Thymus (tissue), 14 donors: ENCODE measurements around the gene TBL1Y. TPM values are rescaled to one million over a fixed set of nuclear protein-coding genes. Genes with fewer than 3 reads are reported as not detected.
"Not testable (repeated sequence)": the region's sequence is repeated elsewhere in the genome, so short reads cannot be mapped to it uniquely, and the experiment has no call there.

ENCODE experiments used
- DNase-seq, 9 donors: peaks; one replicate each; pipeline ENCODE4 v3.0.0-alpha.2; 2013; ENCODE audit warnings: low spot score in 9 of 9, low read depth in 6 of 9, missing footprints in 1 of 9
- H3K27ac ChIP-seq, 2 donors: one replicate each; pipeline ENCODE4 v1.5.1; 2013; ENCODE audit warnings: control low read depth in 1 of 2, low read depth in 1 of 2, low read length in 1 of 2, mild to moderate bottlenecking in 1 of 2, moderate library complexity in 1 of 2
- H3K27me3 ChIP-seq, 2 donors: one replicate each; pipeline ENCODE4 v1.5.1; 2013; ENCODE audit warnings: low read length in 1 of 2; ENCODE audit not compliant: control insufficient read depth in 2 of 2, insufficient read depth in 1 of 2
- H3K36me3 ChIP-seq, 2 donors: one replicate each; pipeline ENCODE4 v1.5.1; 2013; ENCODE audit warnings: low read length in 1 of 2, mild to moderate bottlenecking in 1 of 2, moderate library complexity in 1 of 2; ENCODE audit not compliant: control insufficient read depth in 2 of 2, insufficient read depth in 2 of 2
- H3K4me1 ChIP-seq, 2 donors: one replicate each; pipeline ENCODE4 v1.5.1; 2013; ENCODE audit warnings: low read length in 2 of 2; ENCODE audit not compliant: control insufficient read depth in 2 of 2, insufficient read depth in 2 of 2
- H3K4me3 ChIP-seq, 2 donors: one replicate each; pipeline ENCODE4 v1.5.1; 2013; ENCODE audit warnings: low read length in 2 of 2, control low read depth in 1 of 2, mild to moderate bottlenecking in 1 of 2
- H3K9me3 ChIP-seq, 2 donors: one replicate each; pipeline ENCODE4 v1.5.1; 2013; ENCODE audit warnings: low read length in 1 of 2, mild to moderate bottlenecking in 1 of 2; ENCODE audit not compliant: control insufficient read depth in 2 of 2, insufficient read depth in 1 of 2
- WGBS: extraction: QIAGEN DNeasy Blood & Tissue Kit; methylation state at CpG from one replicate; pipeline ENCODE4 v1.1.7; 2013; 5-methylcytosine and 5-hydroxymethylcytosine counted together
- long read RNA-seq, 10 donors: transcript quantifications; one replicate each; lab custom pipeline, GENCODE V29; 2026
- polyA plus RNA-seq: library from polyadenylated mRNA; stranded (reverse); fragments of 200-250 nt; gene quantifications from one replicate; pipeline ENCODE4 v1.2.3, GENCODE V29; 2013
- total RNA-seq: library from RNA; stranded (reverse); fragments of 120-200 nt; gene quantifications from one replicate; pipeline ENCODE4 v1.2.4, GENCODE V29; 2013
- donor health status: healthy.

Gene TBL1Y
- total RNA-seq (not detected), polyA plus RNA-seq (0.11 TPM)
- long read RNA-seq, donor 1: 0 reads
- long read RNA-seq, donor 2: 0 reads
- long read RNA-seq, donor 3: 0 reads
- long read RNA-seq, donor 4: 0 reads
- long read RNA-seq, donor 5: 0 reads
- long read RNA-seq, donor 6: 0 reads
- long read RNA-seq, donor 7: 0 reads
- long read RNA-seq, donor 8: 0 reads
- long read RNA-seq, donor 9: 0 reads
- long read RNA-seq, donor 10: 0 reads

DNA sequence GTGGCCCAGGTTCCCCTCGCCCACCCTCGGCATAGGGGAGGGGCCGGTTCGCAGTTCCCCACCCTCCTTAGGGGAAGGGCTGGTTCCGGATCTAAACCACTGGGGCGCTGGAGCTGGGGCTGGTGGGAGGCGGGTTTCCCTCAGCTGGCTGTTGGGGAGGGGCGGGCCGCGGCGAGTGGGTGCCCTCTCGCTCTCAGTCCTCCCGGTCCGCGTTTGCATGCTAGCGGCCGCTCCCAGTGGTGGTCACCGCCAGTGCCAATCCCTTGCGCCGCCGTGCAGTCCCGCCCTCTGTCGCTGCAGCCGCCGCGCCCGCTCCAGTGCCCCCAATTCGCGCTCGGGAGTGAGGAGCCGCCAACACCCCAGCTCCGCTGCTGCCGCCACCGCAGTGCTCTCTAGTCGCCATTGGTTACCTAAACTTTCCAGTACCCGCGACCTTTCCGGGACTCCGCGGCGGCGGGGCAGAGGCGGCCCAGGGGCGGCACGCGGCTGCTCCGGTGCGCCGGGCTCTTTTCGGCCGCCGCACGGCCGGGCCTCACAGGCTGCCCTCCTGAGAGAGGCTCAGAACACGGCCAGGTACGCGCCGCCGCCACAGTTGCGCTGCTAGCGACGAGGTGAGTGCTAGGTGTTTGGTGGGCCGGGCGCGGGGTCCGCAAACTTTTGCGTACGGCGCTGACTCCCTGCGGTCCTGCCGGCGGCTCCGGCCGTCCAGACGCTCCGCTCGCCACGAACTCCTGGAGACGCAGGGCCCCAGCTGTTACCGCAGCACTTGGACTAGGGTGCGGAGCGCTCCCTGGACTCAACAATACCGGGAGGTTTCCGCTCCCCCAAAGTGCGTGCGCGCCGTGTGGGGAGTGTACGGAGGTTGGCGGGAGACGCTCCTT, at the start of gene TBL1Y:
TSS of gene TBL1Y (plus strand) at position 326 of the 881 bp plus-strand sequence. CDS start 114,388 bp downstream, outside the sequence.
- Histone ChIP-seq H3K36me3 (no peaks in the 10 kb centered on the region), H3K4me3 (no peak within 1 kb of the TSS), H3K27me3 (peaks cover 0 to 10% of the 10 kb centered on the region in 2 donors), H3K9me3 (no peaks in the 10 kb centered on the region), H3K4me1 (no peaks in the 10 kb centered on the region), H3K27ac (no peak within 1 kb of the TSS)
- no peak for DNase-seq
- 1% methylated on average over 91 of the region's 91 CpGs for WGBS

DNA sequence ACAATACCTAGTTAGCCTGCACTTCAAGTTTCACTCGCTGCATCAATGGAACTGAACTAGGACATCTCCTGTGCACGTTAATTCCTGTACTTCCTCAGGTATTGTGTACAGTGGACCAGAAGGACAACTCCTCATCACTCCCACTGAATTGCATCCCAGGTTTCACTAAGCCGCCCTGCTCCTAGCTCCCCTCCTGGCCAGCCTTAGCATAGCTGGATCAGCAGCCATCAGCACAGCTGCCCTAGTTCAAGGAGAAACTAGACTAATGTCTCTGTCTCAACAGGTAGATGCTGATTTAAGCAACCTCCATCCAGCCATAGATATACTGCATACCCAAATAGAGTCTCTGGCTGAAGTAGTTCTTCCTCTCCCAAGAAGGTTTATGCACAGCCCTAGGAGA, 16.0 kb upstream of the TBL1Y start:
- no peak overlapping the region for H3K4me3 ChIP-seq
- H3K27ac ChIP-seq: no peak overlapping the region
- no peaks in the 10 kb centered on the region for H3K9me3 ChIP-seq
- no peak for DNase-seq
- no peaks in the 10 kb centered on the region for H3K4me1 ChIP-seq
- no peaks in the 10 kb centered on the region for H3K27me3 ChIP-seq
- H3K36me3 ChIP-seq: no peaks in the 10 kb centered on the region
- WGBS: 52% methylated on average over 3 of the region's 3 CpGs

DNA sequence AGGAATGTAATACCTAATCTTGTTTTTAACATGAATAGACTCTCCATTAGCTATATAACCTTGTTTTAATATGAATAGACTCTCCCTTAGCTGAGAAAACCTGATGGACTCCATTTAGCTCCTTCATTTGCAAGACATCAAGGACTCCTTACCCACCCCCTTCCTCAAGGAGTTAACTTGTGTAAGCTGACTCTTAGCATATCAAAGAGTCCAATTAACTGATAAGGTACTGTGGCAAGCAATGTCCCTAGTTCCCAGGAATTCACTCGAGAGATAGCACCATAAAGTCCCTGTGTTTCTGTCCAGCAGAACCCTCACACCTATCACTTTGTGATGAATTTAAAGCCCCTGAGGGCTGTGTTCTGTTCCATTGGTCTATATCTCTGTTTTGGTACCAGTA, 15.3 kb upstream of the TBL1Y start:
- H3K4me3 ChIP-seq: no peak overlapping the region
- no peak for DNase-seq
- H3K36me3 ChIP-seq: no peaks in the 10 kb centered on the region
- H3K9me3 ChIP-seq: no peaks in the 10 kb centered on the region
- no peaks in the 10 kb centered on the region for H3K27me3 ChIP-seq
- H3K27ac ChIP-seq: no peak overlapping the region
- no peaks in the 10 kb centered on the region for H3K4me1 ChIP-seq
- WGBS: 19% methylated on average over 1 of the region's 1 CpG

DNA sequence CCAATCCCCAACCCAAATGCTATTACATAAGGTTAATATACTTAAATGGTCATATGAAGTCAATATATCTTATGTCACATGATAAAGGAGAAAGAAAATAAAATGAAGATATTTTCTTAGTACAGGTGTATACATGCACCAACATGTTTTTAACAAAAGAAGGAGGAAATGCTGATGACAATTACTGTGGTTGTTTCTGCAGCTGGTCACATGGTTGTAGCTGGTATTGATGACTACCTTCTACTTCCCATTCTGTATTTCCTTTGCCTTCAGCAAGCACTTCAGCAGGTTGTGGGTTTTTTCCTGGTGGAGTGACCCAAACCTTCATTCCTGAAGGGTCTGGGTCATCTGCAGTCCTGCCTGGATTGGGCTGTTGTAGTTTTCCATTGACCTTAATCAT, 8.4 kb upstream of the TBL1Y start:
- H3K27ac ChIP-seq, DNase-seq, H3K4me3 ChIP-seq, H3K4me1 ChIP-seq, H3K27me3 ChIP-seq, H3K9me3 ChIP-seq, H3K36me3 ChIP-seq: not testable (repeated sequence)

DNA sequence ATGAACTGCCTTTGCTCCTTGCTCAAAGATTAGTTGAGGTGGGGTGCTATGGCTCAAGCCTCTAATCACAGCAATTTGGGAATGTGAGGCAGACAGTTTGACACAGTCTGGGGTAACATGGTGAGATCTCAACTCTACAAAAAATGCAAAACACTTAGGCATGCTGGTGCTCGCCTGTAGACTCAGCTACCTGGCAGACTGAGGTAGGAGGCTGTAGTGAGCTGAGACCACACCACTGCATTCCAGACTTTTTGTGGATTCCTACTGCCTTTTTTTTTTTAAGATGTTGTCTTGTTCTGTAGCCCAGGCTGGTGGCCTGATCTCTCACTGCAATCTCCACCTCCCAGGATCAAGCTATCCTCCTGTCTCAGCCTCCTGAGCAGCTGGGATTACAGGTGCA, 2.9 kb upstream of the TBL1Y start:
- no peak overlapping the region for H3K4me3 ChIP-seq
- H3K36me3 ChIP-seq: no peaks in the 10 kb centered on the region
- peaks cover 0 to 10% of the 10 kb centered on the region in 2 donors for H3K27me3 ChIP-seq
- no peak for DNase-seq
- no peaks in the 10 kb centered on the region for H3K4me1 ChIP-seq
- H3K9me3 ChIP-seq: no peaks in the 10 kb centered on the region
- no peak overlapping the region for H3K27ac ChIP-seq
- 89% methylated on average over 1 of the region's 1 CpG for WGBS

DNA sequence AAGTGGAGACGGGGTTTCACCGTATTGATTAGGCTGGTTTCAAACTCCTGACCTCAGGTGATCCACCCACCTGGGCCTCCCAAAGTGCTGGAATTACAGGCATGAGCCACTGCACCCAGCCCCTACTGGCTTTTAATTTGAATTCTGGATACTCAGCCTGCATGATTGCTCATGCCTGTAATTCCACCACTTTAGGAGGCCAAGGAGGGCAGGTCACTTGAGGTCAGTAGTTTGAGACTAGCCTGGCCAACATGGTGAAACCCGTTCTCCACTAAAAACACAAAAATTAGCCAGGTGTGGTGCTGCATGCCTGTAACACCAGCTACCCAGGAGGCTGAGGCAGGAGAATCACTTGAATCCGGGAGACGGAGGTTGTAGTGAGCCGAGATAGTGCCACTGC, 2.5 kb upstream of the TBL1Y start:
- WGBS: 79% methylated on average over 6 of the region's 6 CpGs
- peaks cover 0 to 10% of the 10 kb centered on the region in 2 donors for H3K27me3 ChIP-seq
- H3K4me3 ChIP-seq, H3K36me3 ChIP-seq, DNase-seq, H3K27ac ChIP-seq, H3K4me1 ChIP-seq, H3K9me3 ChIP-seq: not testable (repeated sequence)

DNA sequence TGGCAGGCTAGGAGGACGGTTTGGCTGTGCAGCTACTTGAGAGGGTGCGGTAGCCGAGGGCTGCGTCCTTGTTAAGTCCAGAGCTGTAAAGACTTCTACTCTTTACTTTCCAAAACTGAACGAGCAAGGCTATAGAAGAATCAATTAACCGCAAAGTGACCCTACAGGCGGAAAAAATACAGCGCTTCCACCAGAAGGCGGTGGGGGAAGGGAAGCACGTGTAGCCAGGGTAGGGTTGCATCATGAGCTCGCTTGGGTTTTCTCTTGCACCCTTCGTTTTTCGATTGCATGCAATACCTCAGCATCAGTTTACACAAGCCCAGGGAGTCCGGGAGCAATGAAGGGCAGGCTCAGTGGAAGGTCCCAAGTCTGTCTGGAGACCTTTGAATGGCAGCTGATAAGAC, 1.4 kb upstream of the TBL1Y start:
- H3K9me3 ChIP-seq: no peaks in the 10 kb centered on the region
- H3K27ac ChIP-seq: no peak overlapping the region
- H3K27me3 ChIP-seq: peaks cover 0 to 10% of the 10 kb centered on the region in 2 donors
- H3K4me1 ChIP-seq: no peaks in the 10 kb centered on the region
- H3K4me3 ChIP-seq: no peak overlapping the region
- no peak for DNase-seq
- H3K36me3 ChIP-seq: no peaks in the 10 kb centered on the region
- 3% methylated on average over 14 of the region's 14 CpGs for WGBS

DNA sequence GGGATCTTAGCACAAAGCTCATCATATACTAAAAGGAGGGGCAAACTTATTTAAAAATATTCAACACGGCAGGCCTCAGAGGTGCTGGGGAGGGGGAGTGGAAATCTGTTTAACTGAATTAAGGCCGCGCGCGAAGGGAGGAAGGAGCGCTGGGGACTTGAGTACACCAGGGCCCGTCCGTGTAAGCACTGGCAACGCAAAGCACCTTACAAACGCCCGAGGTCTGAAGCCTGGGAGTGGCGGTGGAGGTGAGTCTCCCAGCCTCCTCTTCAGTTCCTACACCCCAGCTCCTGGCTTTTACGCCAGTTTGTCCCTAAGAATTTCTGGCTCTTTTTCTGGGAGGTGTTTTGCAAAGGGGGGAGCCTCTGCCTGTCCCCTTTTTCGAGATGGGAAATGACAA, 641 bp upstream of the TBL1Y start:
- Histone ChIP-seq H3K4me1 (no peaks in the 10 kb centered on the region), H3K27ac (no peak overlapping the region), H3K36me3 (no peaks in the 10 kb centered on the region), H3K27me3 (peaks cover 0 to 10% of the 10 kb centered on the region in 2 donors), H3K9me3 (no peaks in the 10 kb centered on the region), H3K4me3 (no peak overlapping the region)
- no peak for DNase-seq
- 5% methylated on average over 14 of the region's 14 CpGs for WGBS

DNA sequence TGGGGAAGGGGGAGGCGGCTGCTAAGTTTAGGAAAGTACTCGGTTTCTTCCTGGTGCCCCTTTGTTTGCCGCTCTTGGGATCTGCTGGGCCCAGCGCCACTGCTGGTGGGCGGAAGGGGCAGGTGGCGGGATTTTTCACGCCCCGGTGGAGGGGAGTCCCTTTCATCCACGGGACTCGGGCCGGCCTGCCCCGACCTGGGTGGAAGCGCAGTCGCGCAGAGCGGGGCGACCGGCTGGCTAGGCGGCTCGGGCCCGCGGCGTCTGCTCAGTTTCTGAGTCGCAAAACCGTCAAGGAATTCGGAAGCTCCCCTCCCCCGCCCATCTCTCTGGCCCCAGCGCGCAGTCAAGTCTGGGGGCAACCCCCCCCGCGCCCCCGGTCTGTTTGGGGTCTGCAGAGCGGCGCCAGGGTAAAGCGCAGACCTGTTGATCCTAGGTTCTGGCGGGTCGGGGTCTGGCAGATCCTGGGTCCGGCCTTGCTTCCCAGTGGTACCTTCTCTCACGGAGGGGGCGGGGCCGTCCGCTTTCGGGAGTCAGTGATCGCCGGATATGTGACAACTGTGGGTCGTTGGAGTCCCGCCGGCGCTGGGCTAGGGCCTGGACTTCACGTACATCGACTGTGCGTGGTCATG, 870 bp downstream of the TBL1Y start, which contains the start of gene AMELY:
TSS of gene AMELY (minus strand) at position 500 of the 629 bp plus-strand sequence. CDS start 39,144 bp downstream, outside the sequence.
- H3K27me3 ChIP-seq: peaks cover 0 to 10% of the 10 kb centered on the region in 2 donors
- no peaks in the 10 kb centered on the region for H3K9me3 ChIP-seq
- no peak within 1 kb of the TSS for H3K4me3 ChIP-seq
- no peaks in the 10 kb centered on the region for H3K4me1 ChIP-seq
- 5% methylated on average over 52 of the region's 52 CpGs for WGBS
- H3K36me3 ChIP-seq: no peaks in the 10 kb centered on the region
- DNase-seq: no peak
- H3K27ac ChIP-seq: no peak within 1 kb of the TSS
